ENCODE measurements around the gene MANBA.
"Not testable (repeated sequence)": the region's sequence is repeated elsewhere in the genome, so short reads cannot be mapped to it uniquely, and the experiment has no call there.

Gene MANBA

GRCh38 chr4:102717448-102718092, 43.2 kb downstream of the MANBA start:
- Mint-ChIP-seq H3K4me3 (no peak overlapping the region), H3K4me1 (no peaks in the 10 kb centered on the region), H3K36me3 (peaks cover 21% of the 10 kb centered on the region)

DNA sequence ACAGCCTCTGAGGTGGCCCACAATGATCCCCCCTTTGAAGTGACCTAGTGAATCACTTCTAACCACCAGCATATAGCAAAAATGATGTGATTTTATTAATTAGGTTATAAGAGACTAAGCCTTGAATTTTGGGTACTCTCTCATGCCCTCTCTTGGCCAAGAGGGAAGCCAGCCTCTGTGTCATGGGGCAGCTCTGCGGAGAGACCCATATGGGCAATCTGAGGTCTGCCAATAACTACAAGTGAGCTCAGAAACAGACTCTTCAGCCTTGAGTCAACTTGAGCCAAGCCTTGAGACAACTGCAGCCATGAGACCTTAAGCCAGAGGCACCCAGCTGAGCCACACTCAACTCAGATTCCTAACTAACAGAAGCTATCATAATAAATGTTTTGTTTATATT, 45.7 kb downstream of the MANBA start:
- Mint-ChIP-seq H3K9me3 (no peaks in the 10 kb centered on the region), H3K27ac (peak overlapping the region; percentile 15), H3K36me3 (peaks cover 23% of the 10 kb centered on the region), H3K4me3 (no peak overlapping the region), H3K4me1 (no peaks in the 10 kb centered on the region), H3K27me3 (no peaks in the 10 kb centered on the region)

More at GRCh38 chr4:102717448-102718092, 43.2 kb downstream of the MANBA start:
- Mint-ChIP-seq H3K9me3 (no peaks in the 10 kb centered on the region), H3K27ac (no peak overlapping the region), H3K27me3 (no peaks in the 10 kb centered on the region)

- H3K4me3 Mint-ChIP-seq, H3K27ac Mint-ChIP-seq, H3K4me1 Mint-ChIP-seq, H3K9me3 Mint-ChIP-seq, H3K27me3 Mint-ChIP-seq: not testable (repeated sequence)
- H3K36me3 Mint-ChIP-seq, result peaks cover 25% of the 10 kb centered on the region
Measured at GRCh38 chr4:102713774-102714173, 47.0 kb downstream of the MANBA start.

DNA sequence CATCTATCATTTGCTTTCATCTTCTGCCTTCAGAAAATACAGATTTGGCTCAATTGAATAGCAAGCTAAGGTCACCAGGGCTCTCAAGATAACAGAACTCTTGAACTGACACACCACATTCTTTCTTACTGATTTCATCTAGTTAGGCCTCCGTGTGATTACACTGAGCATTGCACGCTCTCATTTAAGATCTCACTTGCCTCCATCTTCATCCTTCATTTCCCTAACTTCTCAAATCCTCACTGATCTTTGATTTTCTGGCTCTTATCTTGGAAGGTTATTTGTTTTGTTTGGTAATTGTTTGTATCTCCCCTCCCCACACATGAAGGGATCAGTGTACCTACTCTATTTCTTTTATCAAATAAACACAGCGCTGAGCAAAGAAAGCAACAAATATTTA, 47.7 kb downstream of the MANBA start:
- no peaks in the 10 kb centered on the region for H3K9me3 Mint-ChIP-seq
- H3K36me3 Mint-ChIP-seq, result peaks cover 25% of the 10 kb centered on the region
- H3K4me3 Mint-ChIP-seq, result no peak overlapping the region
- no peak overlapping the region for H3K27ac Mint-ChIP-seq
- H3K27me3 Mint-ChIP-seq, result no peaks in the 10 kb centered on the region
- H3K4me1 Mint-ChIP-seq, result no peaks in the 10 kb centered on the region

DNA sequence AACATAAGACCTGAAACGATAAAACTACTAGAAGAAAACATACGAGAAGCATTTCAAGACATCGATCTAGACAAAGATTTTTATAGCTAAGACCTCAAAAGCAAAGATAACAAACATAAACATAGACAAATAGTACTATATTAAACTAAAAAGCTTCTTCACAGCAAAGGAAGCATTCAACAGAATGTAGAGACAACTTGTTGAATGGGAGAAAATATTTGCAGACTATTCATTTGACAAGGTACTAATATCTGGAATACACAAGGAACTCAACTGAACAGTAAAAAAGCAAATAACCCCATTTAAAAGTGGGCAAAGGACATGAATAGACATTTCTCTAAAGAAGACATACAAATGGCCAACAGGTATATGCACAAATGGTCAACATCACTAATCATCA, 49.8 kb downstream of the MANBA start:
- H3K27ac Mint-ChIP-seq, result no peak overlapping the region
- H3K27me3 Mint-ChIP-seq, result no peaks in the 10 kb centered on the region
- no peaks in the 10 kb centered on the region for H3K4me1 Mint-ChIP-seq
- H3K4me3 Mint-ChIP-seq, result no peak overlapping the region
- peaks cover 10% of the 10 kb centered on the region for H3K9me3 Mint-ChIP-seq
- H3K36me3 Mint-ChIP-seq, result peaks cover 33% of the 10 kb centered on the region

- H3K4me1 Mint-ChIP-seq, H3K27me3 Mint-ChIP-seq, H3K9me3 Mint-ChIP-seq, H3K27ac Mint-ChIP-seq, H3K4me3 Mint-ChIP-seq: not testable (repeated sequence)
- H3K36me3 Mint-ChIP-seq, result peaks cover 34% of the 10 kb centered on the region
Measured at GRCh38 chr4:102709060-102709459, 51.7 kb downstream of the MANBA start.

- peaks cover 10% of the 10 kb centered on the region for H3K9me3 Mint-ChIP-seq
- H3K36me3 Mint-ChIP-seq, result peaks cover 36% of the 10 kb centered on the region
- no peak overlapping the region for H3K4me3 Mint-ChIP-seq
- H3K27ac Mint-ChIP-seq, result no peak overlapping the region
- no peaks in the 10 kb centered on the region for H3K4me1 Mint-ChIP-seq
- H3K27me3 Mint-ChIP-seq, result no peaks in the 10 kb centered on the region
Measured at GRCh38 chr4:102707150-102707549, 53.6 kb downstream of the MANBA start.

GRCh38 chr4:102705391-102705935, 55.3 kb downstream of the MANBA start:
- Mint-ChIP-seq H3K27me3 (no peaks in the 10 kb centered on the region), H3K4me3 (no peak overlapping the region), H3K36me3 (peaks cover 32% of the 10 kb centered on the region), H3K9me3 (peaks cover 10% of the 10 kb centered on the region), H3K4me1 (no peaks in the 10 kb centered on the region), H3K27ac (no peak overlapping the region)

GRCh38 chr4:102696758-102697157, 64.0 kb downstream of the MANBA start:
- Mint-ChIP-seq H3K4me3 (no peak overlapping the region), H3K27me3 (no peaks in the 10 kb centered on the region), H3K9me3 (no peaks in the 10 kb centered on the region), H3K4me1 (no peaks in the 10 kb centered on the region), H3K27ac (no peak overlapping the region), H3K36me3 (peaks cover 14% of the 10 kb centered on the region)

DNA sequence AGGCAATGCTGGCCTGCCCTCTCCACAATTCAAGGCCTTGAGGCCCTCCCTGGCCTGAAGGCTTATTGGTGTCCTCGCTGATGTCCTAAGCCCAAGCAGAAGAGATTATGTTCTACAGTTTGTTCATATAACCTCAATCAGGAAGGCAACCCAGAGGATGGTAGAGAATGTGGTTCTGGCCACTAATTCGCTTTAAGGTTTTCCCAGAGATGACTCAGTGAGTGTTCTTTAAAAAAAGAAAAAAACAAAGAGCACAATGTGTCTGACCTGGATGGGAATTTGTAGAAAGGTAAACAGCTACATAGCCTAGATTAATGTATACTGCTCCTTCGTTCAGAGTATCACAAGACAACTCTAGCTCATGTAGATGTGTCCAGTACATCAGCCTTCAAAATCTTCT, 66.0 kb downstream of the MANBA start:
- H3K4me1 Mint-ChIP-seq, result no peaks in the 10 kb centered on the region
- no peaks in the 10 kb centered on the region for H3K9me3 Mint-ChIP-seq
- no peaks in the 10 kb centered on the region for H3K27me3 Mint-ChIP-seq
- H3K4me3 Mint-ChIP-seq, result no peak overlapping the region
- peaks cover 16% of the 10 kb centered on the region for H3K36me3 Mint-ChIP-seq
- no peak overlapping the region for H3K27ac Mint-ChIP-seq

GRCh38 chr4:102693861-102694260, 66.9 kb downstream of the MANBA start:
- Mint-ChIP-seq H3K36me3 (peaks cover 17% of the 10 kb centered on the region), H3K9me3 (no peaks in the 10 kb centered on the region), H3K27me3 (no peaks in the 10 kb centered on the region), H3K4me3 (no peak overlapping the region), H3K4me1 (no peaks in the 10 kb centered on the region), H3K27ac (no peak overlapping the region)

GRCh38 chr4:102693262-102693850, 67.4 kb downstream of the MANBA start:
- Mint-ChIP-seq H3K36me3 (peaks cover 17% of the 10 kb centered on the region), H3K27me3 (no peaks in the 10 kb centered on the region), H3K4me3 (no peak overlapping the region), H3K27ac (no peak overlapping the region), H3K9me3 (no peaks in the 10 kb centered on the region), H3K4me1 (no peaks in the 10 kb centered on the region)

DNA sequence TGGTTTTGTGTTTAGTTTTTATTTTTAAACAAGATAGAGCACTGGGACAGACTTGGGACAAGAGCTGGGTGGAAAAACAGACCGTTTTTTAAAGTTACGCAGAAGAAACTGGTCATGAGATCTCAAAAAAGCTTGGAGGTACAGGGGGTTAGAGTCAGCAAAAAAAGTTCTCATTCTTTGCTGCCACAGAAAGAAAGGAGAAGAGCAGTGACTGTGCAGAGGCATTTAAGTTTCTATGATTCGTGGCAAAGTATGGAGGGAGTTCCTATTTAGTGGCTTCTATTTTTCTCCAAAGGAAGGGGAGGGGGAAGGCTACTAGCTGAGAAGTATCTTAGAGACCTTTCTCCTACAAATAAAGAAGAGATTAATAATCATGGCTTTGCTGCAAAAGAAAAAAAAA, 68.3 kb downstream of the MANBA start:
- Mint-ChIP-seq H3K27ac (no peak overlapping the region), H3K4me3 (no peak overlapping the region)

DNA sequence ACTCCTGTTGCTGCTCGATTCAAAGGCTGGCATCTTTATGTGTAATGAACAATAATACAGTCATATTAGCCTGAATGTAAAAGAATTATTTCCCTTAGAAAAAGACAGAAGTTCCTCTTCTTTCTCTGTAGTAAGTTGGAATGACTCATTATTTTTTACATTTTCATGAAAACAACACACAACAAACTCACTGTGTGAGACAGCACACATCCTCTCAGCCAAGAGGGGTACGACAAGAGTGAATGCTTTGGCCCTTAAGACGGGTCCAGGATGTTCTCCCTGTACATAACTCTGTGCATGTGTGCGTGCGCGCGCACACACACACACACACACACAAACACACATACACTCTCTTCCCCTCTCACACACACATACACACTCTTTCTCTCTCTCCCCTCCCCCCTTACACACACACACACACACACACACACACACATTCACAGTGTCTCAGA, 72.8 kb downstream of the MANBA start:
- no peak overlapping the region for H3K27ac Mint-ChIP-seq
- no peak overlapping the region for H3K4me3 Mint-ChIP-seq

More for the DNA sequence above, 68.3 kb downstream of the MANBA start:
- Mint-ChIP-seq H3K9me3 (no peaks in the 10 kb centered on the region), H3K36me3 (peaks cover 17% of the 10 kb centered on the region), H3K27me3 (no peaks in the 10 kb centered on the region), H3K4me1 (no peaks in the 10 kb centered on the region)

GRCh38 chr4:102687373-102687981, 73.3 kb downstream of the MANBA start:
- H3K27ac Mint-ChIP-seq, result no peak overlapping the region
- H3K9me3 Mint-ChIP-seq, result no peaks in the 10 kb centered on the region

More for the DNA sequence above, 72.8 kb downstream of the MANBA start:
- Mint-ChIP-seq H3K9me3 (no peaks in the 10 kb centered on the region), H3K27me3 (no peaks in the 10 kb centered on the region), H3K4me1 (no peaks in the 10 kb centered on the region), H3K36me3 (peaks cover 12% of the 10 kb centered on the region)

GRCh38 chr4:102685768-102686167, 75.0 kb downstream of the MANBA start:
- Mint-ChIP-seq H3K9me3 (no peaks in the 10 kb centered on the region), H3K4me1 (no peaks in the 10 kb centered on the region)

More at GRCh38 chr4:102687373-102687981, 73.3 kb downstream of the MANBA start:
- Mint-ChIP-seq H3K27me3 (no peaks in the 10 kb centered on the region), H3K36me3 (peaks cover 12% of the 10 kb centered on the region), H3K4me1 (no peaks in the 10 kb centered on the region), H3K4me3 (no peak overlapping the region)

More at GRCh38 chr4:102685768-102686167, 75.0 kb downstream of the MANBA start:
- Mint-ChIP-seq H3K27ac (no peak overlapping the region), H3K36me3 (peaks cover 10% of the 10 kb centered on the region), H3K4me3 (no peak overlapping the region), H3K27me3 (no peaks in the 10 kb centered on the region)

All from activated naive CD4-positive, alpha-beta T cell treated with anti-CD3 and anti-CD28 coated beads, Interleukin-2, amount 50 U/mL, for 24 hours (primary cell).